ENCODE data around the gene ATP13A5.

Gene ATP13A5

GRCh38 chr3:193313061-193313958 is 65.2 kb downstream of the ATP13A5 start (continued):
- TF ChIP-seq ZNF549 (tag by site-specific recombination; IDR thresholded peaks at IDR 0.05) = no peak
- TF ChIP-seq, protein P1, sequence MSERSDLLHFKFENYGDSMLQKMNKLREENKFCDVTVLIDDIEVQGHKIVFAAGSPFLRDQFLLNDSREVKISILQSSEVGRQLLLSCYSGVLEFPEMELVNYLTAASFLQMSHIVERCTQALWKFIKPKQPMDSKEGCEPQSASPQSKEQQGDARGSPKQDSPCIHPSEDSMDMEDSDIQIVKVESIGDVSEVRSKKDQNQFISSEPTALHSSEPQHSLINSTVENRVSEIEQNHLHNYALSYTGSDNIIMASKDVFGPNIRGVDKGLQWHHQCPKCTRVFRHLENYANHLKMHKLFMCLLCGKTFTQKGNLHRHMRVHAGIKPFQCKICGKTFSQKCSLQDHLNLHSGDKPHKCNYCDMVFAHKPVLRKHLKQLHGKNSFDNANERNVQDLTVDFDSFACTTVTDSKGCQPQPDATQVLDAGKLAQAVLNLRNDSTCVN (tag by site-specific recombination; optimal IDR thresholded peaks at IDR 0.05) = no peak
- TF ChIP-seq, protein P2, sequence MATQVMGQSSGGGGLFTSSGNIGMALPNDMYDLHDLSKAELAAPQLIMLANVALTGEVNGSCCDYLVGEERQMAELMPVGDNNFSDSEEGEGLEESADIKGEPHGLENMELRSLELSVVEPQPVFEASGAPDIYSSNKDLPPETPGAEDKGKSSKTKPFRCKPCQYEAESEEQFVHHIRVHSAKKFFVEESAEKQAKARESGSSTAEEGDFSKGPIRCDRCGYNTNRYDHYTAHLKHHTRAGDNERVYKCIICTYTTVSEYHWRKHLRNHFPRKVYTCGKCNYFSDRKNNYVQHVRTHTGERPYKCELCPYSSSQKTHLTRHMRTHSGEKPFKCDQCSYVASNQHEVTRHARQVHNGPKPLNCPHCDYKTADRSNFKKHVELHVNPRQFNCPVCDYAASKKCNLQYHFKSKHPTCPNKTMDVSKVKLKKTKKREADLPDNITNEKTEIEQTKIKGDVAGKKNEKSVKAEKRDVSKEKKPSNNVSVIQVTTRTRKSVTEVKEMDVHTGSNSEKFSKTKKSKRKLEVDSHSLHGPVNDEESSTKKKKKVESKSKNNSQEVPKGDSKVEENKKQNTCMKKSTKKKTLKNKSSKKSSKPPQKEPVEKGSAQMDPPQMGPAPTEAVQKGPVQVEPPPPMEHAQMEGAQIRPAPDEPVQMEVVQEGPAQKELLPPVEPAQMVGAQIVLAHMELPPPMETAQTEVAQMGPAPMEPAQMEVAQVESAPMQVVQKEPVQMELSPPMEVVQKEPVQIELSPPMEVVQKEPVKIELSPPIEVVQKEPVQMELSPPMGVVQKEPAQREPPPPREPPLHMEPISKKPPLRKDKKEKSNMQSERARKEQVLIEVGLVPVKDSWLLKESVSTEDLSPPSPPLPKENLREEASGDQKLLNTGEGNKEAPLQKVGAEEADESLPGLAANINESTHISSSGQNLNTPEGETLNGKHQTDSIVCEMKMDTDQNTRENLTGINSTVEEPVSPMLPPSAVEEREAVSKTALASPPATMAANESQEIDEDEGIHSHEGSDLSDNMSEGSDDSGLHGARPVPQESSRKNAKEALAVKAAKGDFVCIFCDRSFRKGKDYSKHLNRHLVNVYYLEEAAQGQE (tag by site-specific recombination; IDR thresholded peaks at IDR 0.05) = no peak
- no peak for TF ChIP-seq ZNF2 (tag by site-specific recombination; IDR thresholded peaks at IDR 0.05)
- no peak for TF ChIP-seq ZBTB1 (tag by site-specific recombination; IDR thresholded peaks at IDR 0.05)
- TF ChIP-seq ZNF350 (tag by site-specific recombination; IDR thresholded peaks at IDR 0.05) = no peak
- TF ChIP-seq OVOL3 (tag by site-specific recombination; IDR thresholded peaks at IDR 0.05) = no peak
- TF ChIP-seq ZNF133 (tag by site-specific recombination; IDR thresholded peaks at IDR 0.05) = no peak
- no peak for TF ChIP-seq ZNF747 (tag by site-specific recombination; IDR thresholded peaks at IDR 0.05)

GRCh38 chr3:193310914-193311723 is 67.4 kb downstream of the ATP13A5 start:
- no peaks in the 10 kb centered on the region for H3K9me3 ChIP-seq (ENCODE audit: control insufficient read depth, insufficient read depth, low read depth, low read length)
- H3K27ac ChIP-seq (ENCODE audit: extremely low read depth, low read depth, low read length) = no peak overlapping the region
- TF ChIP-seq, protein P3, sequence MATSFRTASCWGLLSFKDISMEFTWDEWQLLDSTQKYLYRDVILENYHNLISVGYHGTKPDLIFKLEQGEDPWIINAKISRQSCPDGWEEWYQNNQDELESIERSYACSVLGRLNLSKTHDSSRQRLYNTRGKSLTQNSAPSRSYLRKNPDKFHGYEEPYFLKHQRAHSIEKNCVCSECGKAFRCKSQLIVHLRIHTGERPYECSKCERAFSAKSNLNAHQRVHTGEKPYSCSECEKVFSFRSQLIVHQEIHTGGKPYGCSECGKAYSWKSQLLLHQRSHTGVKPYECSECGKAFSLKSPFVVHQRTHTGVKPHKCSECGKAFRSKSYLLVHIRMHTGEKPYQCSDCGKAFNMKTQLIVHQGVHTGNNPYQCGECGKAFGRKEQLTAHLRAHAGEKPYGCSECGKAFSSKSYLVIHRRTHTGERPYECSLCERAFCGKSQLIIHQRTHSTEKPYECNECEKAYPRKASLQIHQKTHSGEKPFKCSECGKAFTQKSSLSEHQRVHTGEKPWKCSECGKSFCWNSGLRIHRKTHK (tag by site-specific recombination; IDR thresholded peaks at IDR 0.05) = no peak
- TF ChIP-seq, protein P4, sequence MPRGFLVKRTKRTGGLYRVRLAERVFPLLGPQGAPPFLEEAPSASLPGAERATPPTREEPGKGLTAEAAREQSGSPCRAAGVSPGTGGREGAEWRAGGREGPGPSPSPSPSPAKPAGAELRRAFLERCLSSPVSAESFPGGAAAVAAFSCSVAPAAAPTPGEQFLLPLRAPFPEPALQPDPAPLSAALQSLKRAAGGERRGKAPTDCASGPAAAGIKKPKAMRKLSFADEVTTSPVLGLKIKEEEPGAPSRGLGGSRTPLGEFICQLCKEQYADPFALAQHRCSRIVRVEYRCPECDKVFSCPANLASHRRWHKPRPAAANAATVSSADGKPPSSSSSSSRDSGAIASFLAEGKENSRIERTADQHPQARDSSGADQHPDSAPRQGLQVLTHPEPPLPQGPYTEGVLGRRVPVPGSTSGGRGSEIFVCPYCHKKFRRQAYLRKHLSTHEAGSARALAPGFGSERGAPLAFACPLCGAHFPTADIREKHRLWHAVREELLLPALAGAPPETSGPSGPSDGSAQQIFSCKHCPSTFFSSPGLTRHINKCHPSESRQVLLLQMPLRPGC (tag by site-specific recombination; IDR thresholded peaks at IDR 0.05) = no peak
- TF ChIP-seq ZNF560 (tag by site-specific recombination; IDR thresholded peaks at IDR 0.05; ENCODE audit: borderline replicate concordance) (no peak), ZNF76 (tag by site-specific recombination; IDR thresholded peaks at IDR 0.05; ENCODE audit: borderline replicate concordance, low read depth) (no peak), ZNF132 (tag by site-specific recombination; IDR thresholded peaks at IDR 0.05; ENCODE audit: borderline replicate concordance) (no peak), ZNF677 (tag by site-specific recombination; IDR thresholded peaks at IDR 0.05) (no peak), AEBP2 (tag by site-specific recombination; IDR thresholded peaks at IDR 0.05; ENCODE audit: borderline replicate concordance) (no peak), GLI4 (tag by site-specific recombination; IDR thresholded peaks at IDR 0.05) (no peak), BCL11A (tag by site-specific recombination; IDR thresholded peaks at IDR 0.05; ENCODE audit: low read depth) (no peak)
- no peaks in the 10 kb centered on the region for H3K4me1 ChIP-seq (ENCODE audit: control insufficient read depth, insufficient read depth, low read length)
- no peaks in the 10 kb centered on the region for H3K36me3 ChIP-seq (ENCODE audit: control insufficient read depth in 2 of 2, insufficient read depth in 1 of 2, low read length in 2 of 2)
- POLR2A ChIA-PET = no interaction called here
- CTCF ChIA-PET = no interaction called here
- H3K4me3 ChIP-seq (ENCODE audit: low read depth, low read length) = no peak overlapping the region

All from HEK293 (cell line).